ENCODE results near the gene CT47C1.

CT47C1 gene

GRCh38 chrX:119075270-119076025 lies 2.7 kb downstream of the CT47C1 start:
- DNase-seq = no peak

DNA sequence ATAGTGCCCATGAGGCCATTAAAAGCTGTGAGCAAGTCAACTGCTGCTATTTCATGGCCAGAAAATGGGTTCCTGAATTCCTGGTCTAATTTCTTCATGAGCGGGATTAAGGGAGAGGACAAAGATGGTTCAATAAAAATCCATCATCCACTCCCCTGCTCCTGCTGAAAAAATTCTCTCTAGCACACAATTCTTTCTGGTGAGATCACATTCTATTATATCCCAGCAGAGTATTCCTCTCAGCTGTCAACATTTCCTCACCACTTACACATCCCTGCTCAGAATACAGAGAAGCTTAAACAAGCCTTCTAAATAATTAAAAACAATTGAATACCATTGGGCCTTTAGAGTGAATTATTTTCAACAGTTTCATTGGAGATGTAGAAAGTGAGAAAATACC lies 9.5 kb downstream of the CT47C1 start:
- no peak for DNase-seq

- no peak for DNase-seq
Measured at GRCh38 chrX:119084766-119085165, 12.0 kb downstream of the CT47C1 start.

- no peak for DNase-seq
Measured at GRCh38 chrX:119087121-119087520, 14.3 kb downstream of the CT47C1 start.

GRCh38 chrX:119089619-119090018 lies 16.8 kb downstream of the CT47C1 start:
- DNase-seq = no peak

- no peak for DNase-seq
Measured at GRCh38 chrX:119090627-119091026, 17.8 kb downstream of the CT47C1 start.

DNA sequence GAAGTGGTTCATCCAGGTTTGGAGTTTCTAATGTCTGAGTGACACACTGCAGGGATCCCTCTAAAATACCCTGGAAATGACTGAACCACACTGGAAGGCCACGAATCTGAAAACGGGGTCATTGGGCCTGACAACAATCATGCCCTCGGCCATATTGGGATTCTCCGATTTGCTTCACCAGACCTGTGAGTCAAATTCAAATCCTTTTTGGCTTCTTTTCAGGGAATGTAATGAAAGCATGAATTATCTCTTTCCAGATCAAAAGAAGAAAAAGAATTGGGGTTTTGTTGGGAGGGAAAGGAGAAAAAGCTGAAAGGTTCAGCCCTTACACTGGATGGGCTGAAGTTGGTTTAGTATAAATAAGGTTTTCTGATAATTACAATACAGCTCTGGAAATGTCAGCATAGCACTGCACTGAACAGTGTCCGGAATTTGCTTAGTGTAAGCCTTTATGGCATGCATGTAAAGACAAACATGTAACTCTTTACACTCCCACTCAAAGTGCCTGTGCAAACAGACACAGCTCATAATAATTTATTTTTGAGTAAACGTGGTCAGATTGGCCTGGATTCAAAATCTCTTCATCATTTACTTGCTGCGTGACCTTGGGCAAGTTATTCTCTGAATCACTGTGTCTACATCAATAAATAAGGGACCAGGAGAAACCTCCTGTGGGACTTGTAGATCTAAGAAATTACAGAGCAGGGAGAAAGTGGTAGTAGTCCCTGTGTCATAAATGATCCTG lies 21.4 kb downstream of the CT47C1 start:
- no peak for DNase-seq

GRCh38 chrX:119094819-119095218 lies 22.0 kb downstream of the CT47C1 start:
- DNase-seq = no peak

DNA sequence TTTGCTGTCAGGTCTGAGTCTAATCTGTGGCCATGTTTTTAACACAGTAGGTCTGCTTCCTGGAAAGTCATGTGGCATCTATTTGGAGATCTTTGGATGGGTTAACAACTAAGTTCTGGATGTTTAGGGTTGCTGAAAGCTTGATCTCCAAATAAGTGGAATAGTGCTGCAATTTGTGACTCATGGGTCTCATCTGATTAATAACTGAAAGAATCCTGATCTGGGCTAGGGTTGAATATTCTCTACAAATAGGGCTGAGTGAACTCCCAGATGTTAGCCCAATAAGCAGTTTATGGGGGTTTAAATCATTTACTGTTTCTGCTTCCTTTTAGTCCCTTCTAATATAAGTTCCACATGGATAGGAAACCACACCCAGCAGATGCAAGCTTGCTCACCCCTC lies 23.1 kb downstream of the CT47C1 start:
- DNase-seq = no peak

DNA sequence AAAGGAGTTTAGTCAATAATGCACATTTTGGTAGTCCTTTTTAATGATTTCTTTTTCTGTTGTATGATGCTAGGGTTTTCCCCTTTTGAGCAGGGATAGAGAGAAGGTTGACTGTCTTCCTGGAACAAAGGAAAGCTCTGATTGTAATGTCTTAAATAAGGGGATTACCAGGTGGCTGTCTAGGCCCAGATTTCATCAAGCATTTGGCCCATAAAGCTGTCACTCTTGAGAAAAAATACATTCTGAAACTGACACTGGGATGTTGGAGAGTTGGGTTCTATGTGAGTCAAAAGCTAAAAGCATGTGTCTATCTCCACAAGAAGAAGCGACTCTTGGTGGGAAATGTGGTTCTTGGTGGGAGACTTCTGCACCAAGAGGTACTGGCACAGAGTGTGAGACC lies 28.4 kb downstream of the CT47C1 start:
- DNase-seq = no peak

DNA sequence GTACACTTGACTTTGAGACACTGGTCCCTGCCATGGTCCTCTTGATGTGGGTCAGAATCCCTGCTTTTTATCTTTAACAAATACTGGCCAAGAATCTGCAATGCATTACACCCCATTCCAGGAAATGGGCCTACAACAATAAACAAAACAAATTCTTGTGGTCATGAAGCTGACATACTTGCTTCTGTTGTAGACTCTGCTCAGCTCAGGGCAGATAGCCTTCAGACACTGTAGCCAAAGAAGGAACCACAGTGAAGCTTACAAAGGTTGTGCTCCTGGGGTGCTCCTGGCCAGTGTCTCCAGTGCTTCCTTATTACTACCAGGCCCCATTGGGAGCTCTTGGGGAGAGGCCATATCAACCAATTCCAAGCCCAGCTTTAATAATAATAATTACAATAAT lies 33.0 kb downstream of the CT47C1 start:
- DNase-seq = no peak

- no peak for DNase-seq
Measured at GRCh38 chrX:119107206-119107605, 34.4 kb downstream of the CT47C1 start.

DNA sequence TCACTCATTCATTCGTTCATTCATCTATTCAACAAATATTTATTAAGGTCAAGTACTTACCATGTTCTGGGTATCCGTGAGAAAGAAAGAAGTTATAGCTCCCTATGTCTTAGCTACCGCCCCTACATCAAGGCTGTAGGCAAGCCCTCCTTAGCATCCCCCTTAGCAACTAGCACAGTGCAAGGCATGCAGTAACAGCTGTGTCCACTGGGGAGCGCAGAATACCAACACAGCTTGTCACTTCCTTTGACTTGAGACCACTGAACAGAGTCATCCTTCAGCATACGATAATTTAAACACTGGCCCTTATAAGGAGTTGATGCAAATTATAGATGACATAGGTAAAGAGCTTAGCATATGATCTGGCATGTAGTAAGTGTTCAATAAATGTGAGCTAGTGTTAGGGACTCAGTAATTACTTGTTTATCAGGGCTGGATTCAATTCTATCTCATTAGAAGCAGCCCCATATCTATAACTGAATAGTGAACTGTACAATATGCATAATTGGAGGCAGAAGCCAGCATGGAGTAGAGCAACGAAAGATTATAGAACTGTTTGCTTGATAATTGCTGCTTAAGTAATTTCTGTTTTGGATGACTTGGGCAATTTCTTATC lies 46.1 kb downstream of the CT47C1 start:
- peak in 4 of 5 experiments; percentile 4 to 41 (median 12) for DNase-seq

DNA sequence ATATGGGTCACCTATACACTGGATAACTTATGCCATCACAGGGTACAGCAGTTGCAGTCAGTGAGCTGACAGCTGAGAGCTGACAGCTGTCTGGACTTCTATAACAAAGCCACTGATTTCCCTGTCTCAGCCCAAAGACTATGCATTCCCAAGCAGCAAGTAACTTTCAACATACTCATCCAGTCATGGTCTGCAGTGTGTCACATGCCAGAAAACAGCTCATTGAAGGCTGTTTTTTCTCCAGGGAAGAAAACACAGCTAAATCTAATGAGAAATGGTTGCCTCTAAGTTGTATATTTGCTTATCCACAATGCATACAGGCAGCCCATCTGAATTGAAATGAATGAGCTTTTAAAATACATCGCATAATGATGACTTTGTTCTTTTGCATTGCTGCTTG lies 48.5 kb downstream of the CT47C1 start:
- no peak for DNase-seq
